Amniotic stem cell (primary cell): ENCODE data around the gene LRRK1.
A peak's percentile ranks its signal among the peaks of the same experiment; 100 is the strongest.

Experiments
- DNase-seq: peaks from one replicate; lab custom pipeline; 2025; lab: John Stamatoyannopoulos, UW

Gene LRRK1

GRCh38 chr15:101004986-101005747 is 86.0 kb downstream of the LRRK1 start:
- DNase-seq, result no peak

DNA sequence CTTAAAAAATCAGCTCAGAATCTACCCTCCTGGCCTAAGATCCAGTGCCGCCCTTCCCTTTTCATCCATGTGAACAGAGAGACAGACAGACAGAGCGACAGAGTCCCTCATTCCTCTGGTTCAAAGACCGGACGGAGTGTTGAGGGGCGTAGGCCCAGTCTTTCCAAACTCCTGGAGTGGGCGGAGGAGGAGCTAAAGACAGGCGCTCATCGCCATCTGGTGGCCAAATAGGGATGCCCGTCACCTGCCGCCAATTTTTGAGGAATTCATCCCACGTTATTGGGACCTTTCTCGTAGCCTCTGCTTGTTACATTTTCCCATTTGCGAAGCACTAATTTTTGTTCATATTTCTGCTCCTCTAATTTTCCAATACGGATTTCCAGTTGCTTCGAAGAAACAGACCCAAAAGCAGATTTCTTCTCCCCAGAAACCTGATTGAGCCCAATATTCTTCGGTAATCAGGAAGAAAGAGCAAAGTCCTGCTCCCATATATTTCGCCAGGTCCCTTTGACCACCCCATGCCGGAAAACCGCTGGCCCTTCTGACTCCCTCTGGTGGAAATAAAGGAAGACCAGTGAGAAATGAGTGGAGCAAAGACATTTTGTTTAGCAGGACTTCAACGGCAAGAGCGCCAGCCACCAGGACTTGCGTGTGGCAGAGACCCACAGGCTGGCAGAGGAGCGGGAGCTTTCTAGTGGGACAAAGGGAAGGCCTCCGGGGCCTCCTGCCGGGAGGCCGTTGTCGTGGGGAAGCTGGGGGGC is 88.0 kb downstream of the LRRK1 start:
- DNase-seq, result peak; percentile 79

GRCh38 chr15:101008158-101009139 is 89.3 kb downstream of the LRRK1 start:
- DNase-seq, result no peak

DNA sequence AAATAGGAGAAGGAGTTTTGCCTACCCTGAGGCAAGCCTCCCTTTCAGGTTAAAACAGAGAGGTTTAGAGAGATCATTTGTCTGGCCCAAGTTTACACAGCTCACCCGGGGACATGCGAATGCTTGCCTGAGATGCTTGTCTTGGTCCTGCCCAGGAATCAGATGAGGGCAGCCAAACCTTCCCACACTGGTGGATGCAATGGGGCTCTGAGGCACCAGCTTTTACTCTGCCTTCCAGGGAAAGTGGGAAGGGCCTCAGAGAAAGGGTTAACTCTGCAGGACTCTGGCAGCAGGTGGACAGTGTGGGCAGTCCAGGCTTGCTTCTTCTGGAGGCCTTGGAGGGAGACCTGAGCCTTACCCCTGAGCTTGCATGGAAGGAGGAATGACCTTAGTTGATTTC is 90.0 kb downstream of the LRRK1 start:
- no peak for DNase-seq

DNA sequence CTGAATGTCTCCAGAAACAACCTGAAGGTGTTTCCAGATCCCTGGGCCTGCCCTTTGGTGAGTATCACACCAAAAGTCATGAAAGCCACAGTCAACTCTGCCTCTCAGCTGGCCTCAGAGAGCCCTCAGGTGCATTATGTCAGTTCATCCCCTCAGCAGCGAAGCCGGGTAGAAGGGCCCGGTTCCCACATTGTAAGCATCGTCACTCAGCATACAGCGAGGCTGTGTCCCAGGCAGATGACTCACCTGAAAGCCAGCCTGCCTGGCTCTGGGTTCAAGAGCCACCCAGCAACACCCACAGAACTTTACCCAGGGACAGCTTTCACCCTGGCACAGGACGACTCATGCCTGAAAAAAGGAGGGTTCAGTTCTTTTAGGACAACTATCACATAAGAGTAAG is 91.6 kb downstream of the LRRK1 start:
- DNase-seq, result no peak

DNA sequence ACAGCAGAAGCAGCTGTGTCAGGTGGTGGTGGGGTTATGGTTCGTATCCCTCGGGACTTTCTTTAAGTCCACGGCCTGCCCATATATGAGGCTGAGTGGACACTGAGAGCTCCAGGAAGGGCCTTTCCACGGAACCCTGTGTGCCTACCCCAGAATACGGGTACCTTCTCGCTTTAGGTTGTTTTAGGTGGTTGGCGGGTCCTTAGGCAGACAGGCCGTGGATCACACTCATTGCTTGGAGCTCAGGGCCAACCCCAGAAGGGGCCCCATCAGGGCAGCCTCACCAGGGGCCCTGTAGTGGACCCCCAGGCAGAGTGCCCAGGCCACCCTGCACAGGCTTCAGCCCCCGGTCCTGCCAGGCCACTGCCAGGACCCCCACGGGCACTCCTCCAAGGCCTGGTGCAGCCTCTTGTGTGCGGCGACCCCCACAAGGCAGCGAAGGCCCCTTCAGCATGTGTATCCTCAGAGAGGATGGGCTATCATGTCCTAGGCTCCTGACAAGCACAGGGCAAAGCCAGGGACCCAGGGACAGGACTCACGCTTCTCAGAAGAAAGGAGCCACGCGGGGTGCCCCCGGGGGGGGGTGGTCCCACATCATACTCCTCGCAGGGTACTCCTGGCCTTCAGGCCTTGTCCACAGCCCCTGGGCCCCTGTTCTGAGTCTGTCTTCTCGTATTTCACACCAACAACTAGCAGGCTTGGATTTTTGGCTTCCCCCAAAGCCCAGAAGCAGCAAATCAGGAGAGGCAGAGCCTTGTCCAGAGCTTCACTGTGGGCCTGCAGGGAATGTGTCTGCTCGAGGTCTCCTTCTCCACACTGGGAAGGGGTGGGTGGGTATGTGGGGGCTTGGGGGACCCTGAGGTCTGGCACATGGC is 93.4 kb downstream of the LRRK1 start:
- no peak for DNase-seq

- DNase-seq, result no peak
Observed at GRCh38 chr15:101013201-101013550, 94.0 kb downstream of the LRRK1 start.

DNA sequence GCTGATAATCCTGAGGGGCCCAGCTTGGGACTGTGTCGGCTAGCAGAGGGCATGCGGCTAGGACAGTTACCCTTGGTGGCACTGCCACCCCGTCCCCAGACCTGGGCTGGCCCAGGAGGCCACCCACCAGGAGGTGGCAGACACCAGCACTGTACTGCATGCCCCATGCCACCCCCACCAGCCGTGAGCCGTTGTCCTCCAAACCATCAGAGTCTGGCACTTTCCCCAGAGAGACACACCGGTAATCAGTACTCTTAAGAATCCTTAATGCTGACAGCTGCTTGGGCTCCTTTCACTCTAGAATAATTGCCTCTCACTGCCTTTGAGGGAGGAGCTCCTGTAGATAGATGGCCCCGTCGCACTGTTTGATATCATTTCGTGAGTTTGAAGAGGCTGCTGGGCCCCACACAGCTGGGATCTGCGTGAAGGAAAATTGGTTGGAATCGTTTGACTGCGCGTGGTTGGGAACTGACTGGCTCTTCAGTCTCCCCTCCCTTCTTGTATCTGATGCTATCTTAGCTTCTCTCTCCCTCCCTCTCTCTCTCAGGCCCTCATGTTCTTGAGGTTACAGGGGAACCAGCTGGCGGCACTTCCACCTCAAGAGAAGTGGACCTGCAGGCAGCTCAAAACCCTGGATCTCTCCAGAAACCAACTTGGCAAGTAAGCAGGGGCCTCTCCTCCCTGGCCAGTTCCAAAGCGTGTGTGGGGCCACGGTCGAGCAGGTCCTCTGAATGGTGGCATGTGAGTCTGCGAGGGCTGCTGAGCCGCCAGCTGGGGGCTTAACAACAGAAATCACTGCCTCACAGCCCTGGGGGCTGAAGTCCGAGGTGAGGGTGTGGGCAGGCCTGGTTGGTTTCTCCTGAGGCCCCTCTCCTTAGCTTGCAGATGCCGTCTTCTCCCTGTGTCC is 94.9 kb downstream of the LRRK1 start:
- DNase-seq, result no peak

- DNase-seq, result peak; percentile 21
Observed at GRCh38 chr15:101014921-101015841, 96.0 kb downstream of the LRRK1 start.

GRCh38 chr15:101016581-101016980 is 97.4 kb downstream of the LRRK1 start:
- DNase-seq, result no peak

GRCh38 chr15:101017093-101017754 is 98.1 kb downstream of the LRRK1 start:
- DNase-seq, result no peak

DNA sequence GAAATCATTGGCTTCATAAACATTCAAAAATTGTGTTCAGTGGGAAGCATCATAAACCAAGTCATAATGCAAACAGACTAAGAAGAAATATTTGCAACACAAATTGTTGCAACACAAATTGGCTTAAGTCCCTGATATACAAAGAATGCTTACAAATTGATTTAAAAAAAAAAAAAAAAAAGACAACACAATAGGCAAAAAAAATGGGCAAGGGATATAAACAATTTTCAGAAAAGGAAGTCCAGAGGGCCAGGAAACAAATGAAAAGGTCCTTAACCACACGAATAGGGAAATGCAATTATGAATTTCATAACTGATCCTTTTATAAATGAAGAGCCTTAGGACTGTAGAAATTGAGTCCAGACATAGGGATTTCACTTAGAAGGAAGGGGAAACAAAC is 98.9 kb downstream of the LRRK1 start:
- DNase-seq, result no peak

GRCh38 chr15:101018450-101018849 is 99.3 kb downstream of the LRRK1 start:
- no peak for DNase-seq

DNA sequence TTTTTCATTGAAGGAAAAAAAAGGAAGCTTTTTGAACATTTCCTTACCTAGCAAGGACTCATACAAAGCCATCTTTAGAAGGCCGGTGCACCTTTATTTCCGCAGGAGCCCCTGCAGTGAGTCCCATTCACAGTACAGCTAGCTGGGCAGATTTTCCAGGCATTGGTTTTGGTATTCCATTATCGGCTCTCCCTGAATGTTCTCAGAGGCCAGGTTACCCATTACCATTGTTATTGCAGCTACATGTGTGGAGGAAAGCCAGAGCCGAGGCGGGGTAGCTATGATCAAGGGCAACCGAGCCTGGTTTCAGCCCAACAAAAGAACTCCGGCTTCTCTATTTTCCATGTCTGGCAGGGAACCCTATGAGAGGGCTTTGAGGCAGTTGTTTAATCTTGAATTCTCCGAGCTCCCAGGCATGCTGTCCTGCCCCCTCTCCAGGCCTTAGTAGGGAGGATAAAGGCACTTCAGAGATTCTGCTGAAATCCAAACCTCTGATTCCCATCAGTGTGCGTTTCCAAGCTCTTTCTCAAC is 100.3 kb downstream of the LRRK1 start:
- DNase-seq, result no peak

DNA sequence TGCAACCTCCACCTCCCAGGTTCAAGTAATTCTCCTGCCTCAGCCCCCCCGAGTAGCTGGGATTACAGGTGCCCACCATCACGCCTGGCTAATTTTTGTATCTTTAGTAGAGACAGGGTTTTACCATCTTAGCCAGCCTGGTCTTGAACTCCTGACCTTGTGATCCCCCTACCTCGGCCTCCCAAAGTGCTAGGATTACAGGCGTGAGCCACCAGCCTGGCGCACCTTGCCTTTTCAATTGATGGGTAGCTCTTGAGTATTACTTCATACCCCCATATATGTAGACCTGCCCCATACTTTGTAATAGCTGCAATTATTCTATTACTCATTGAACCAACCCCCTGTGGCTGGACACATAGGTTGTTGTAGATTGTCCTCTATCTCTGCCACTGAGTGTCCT is 101.3 kb downstream of the LRRK1 start:
- DNase-seq, result no peak

GRCh38 chr15:101020945-101021344 is 101.8 kb downstream of the LRRK1 start:
- no peak for DNase-seq

- no peak for DNase-seq
Observed at GRCh38 chr15:101022306-101022705, 103.1 kb downstream of the LRRK1 start.

- no peak for DNase-seq
Observed at GRCh38 chr15:101022876-101023275, 103.7 kb downstream of the LRRK1 start.
